Fibroblast of lung (primary cell): ENCODE results near the gene FCN2. TPM values are rescaled to one million over a fixed set of nuclear protein-coding genes. Genes with fewer than 3 reads are reported as not detected.

ENCODE experiments used
- polyA plus RNA-seq, 2 donors: library from polyadenylated mRNA; depleted of rRNA in 1 of 2; stranded (reverse) in 1 of 2; unstranded in 1 of 2; fragments of >200 nt; gene quantifications; 2 replicates each; pipeline ENCODE4 v1.2.1, GENCODE V29; 2011 to 2012; ENCODE audit warnings: missing spikeins in 1 of 2
- total RNA-seq: library from RNA; depleted of rRNA; stranded (reverse); fragments of >200 nt; gene quantifications from 2 replicates; pipeline ENCODE4 v1.2.1, GENCODE V29; 2014

FCN2 gene
- total and polyA plus RNA-seq, 2 donors (not counting 1 experiment from before 2014, with no cell fraction given), result not detected

Other genes with a start within 250 kb of the FCN2 start
- 63.7 and 72.8 TPM in 2 replicates for gene COL5A1, start 239.0 kb upstream of the FCN2 start, total RNA-seq
- 83.9 and 109 TPM in 2 replicates for gene COL5A1, start 239.0 kb upstream of the FCN2 start, polyA plus RNA-seq
- not detected in 2 replicates for gene FCN1, start 37.1 kb downstream of the FCN2 start, total RNA-seq
- not detected in 2 replicates for gene FCN1, start 37.1 kb downstream of the FCN2 start, polyA plus RNA-seq
- 2.0 and 2.3 TPM in 2 replicates for gene OLFM1, start 206.9 kb downstream of the FCN2 start, total RNA-seq
- gene OLFM1, start 206.9 kb downstream of the FCN2 start, polyA plus RNA-seq, result 2.0 and 7.6 TPM in 2 replicates